Esophagus squamous epithelium (tissue), 5 donors: ENCODE results near the gene TBC1D14. TPM values are rescaled to one million over a fixed set of nuclear protein-coding genes. Genes with fewer than 3 reads are reported as not detected.

Experiments
- DNase-seq: peaks from one replicate; lab custom pipeline; 2025; lab: John Stamatoyannopoulos, UW
- H3K27ac ChIP-seq, 4 donors: fragments of 200-600 bp; sonication (generic); one replicate each; pipeline ENCODE4 v1.5.1; 2016 to 2019; ENCODE audit warnings: mild to moderate bottlenecking in 1 of 4
- H3K27me3 ChIP-seq, 4 donors: fragments of 200-600 bp; sonication (generic); 1 replicate in 3 of 4; 2 replicates in 1 of 4; pipeline versions ENCODE4 v1.5.1 to v1.6.0; 2017 to 2021; ENCODE audit warnings: antibody characterized with exemption in 1 of 4
- H3K36me3 ChIP-seq, 3 donors: fragments of 200-600 bp; sonication (generic); one replicate each; pipeline ENCODE4 v1.5.1; 2016 to 2019
- H3K4me1 ChIP-seq, 3 donors: fragments of 200-600 bp; sonication (generic); one replicate each; pipeline ENCODE4 v1.5.1; 2017 to 2019
- H3K4me3 ChIP-seq, 4 donors: fragments of 200-600 bp; sonication (generic); 1 replicate in 3 of 4; 2 replicates in 1 of 4; pipeline ENCODE4 v1.5.1; 2016 to 2019; ENCODE audit warnings: mild to moderate bottlenecking in 2 of 4, moderate library complexity in 1 of 4
- H3K9me3 ChIP-seq, 3 donors: fragments of 200-600 bp; sonication (generic); one replicate each; pipeline ENCODE4 v1.5.1; 2016 to 2019
- CTCF ChIP-seq, 6 experiments: fragments of 450-650 bp in 4 of 6; fragments of 200-600 bp in 2 of 6; sonication (generic) in 2 of 6; IDR thresholded peaks; one replicate each; pipeline ENCODE4 v1.5.1; 2016 to 2019; ENCODE audit warnings: antibody characterized with exemption in 6 of 6, mild to moderate bottlenecking in 4 of 6, moderate library complexity in 4 of 6
- POLR2A ChIP-seq, 4 donors: fragments of 450-650 bp; IDR thresholded peaks; one replicate each; pipeline ENCODE4 v1.6.1; 2017; ENCODE audit warnings: antibody characterized with exemption in 4 of 4, mild to moderate bottlenecking in 4 of 4, moderate library complexity in 3 of 4
- WGBS, 2 donors: methylation state at CpG; one replicate each; pipeline ENCODE4 v1.1.5; 2018; 5-methylcytosine and 5-hydroxymethylcytosine counted together
- intact Hi-C: fragments of 100-400 bp; cut with DNase I; formaldehyde crosslinking; loops from one replicate; pipeline ENCODE4 v1.15.0; 2022
- total RNA-seq, 4 donors: library from RNA; depleted of rRNA; stranded (reverse); fragments of >200 nt; gene quantifications; one replicate each; pipeline ENCODE4 v1.1.0, GENCODE V29; 2016
- donor health status: DM: yes; HTN: yes; CAD: no.

Gene TBC1D14
- total RNA-seq, 4 donors from 2014 or later, result 28.2 to 50.4 (median 42.1) TPM

- no peak for TF ChIP-seq POLR2A (IDR thresholded peaks at IDR 0.05)
- no peak for TF ChIP-seq CTCF (IDR thresholded peaks at IDR 0.05)
- Histone ChIP-seq H3K4me1 (peaks cover 0 to 29% (median 0%) of the 10 kb centered on the region in 3 donors), H3K4me3 (no peak overlapping the region), H3K27me3 (no peaks in the 10 kb centered on the region), H3K36me3 (no peaks in the 10 kb centered on the region), H3K27ac (peak overlapping the region in 1 of 4 donors; percentile 5), H3K9me3 (no peaks in the 10 kb centered on the region)
- 86 to 94% methylated on average over 3 of the region's 3 CpGs for WGBS, 2 donors
- DNase-seq, result no peak
- intact Hi-C loops, result no loop called here
These were observed 23.3 kb downstream of the TBC1D14 start for GRCh38 chr4:6932918-6933317.

GRCh38 chr4:6933691-6934430, 24.2 kb downstream of the TBC1D14 start:
- no peak for DNase-seq
- no peaks in the 10 kb centered on the region for H3K27me3 ChIP-seq
- no peak for TF ChIP-seq CTCF (IDR thresholded peaks at IDR 0.05)
- TF ChIP-seq POLR2A (IDR thresholded peaks at IDR 0.05), result no peak
- no peaks in the 10 kb centered on the region for H3K9me3 ChIP-seq
- whole genome bisulfite sequencing, 2 donors, result 85 to 93% methylated on average over 9 of the region's 9 CpGs
- no peak overlapping the region for H3K4me3 ChIP-seq
- intact Hi-C loops, result no loop called here
- peaks cover 0 to 34% (median 0%) of the 10 kb centered on the region in 3 donors for H3K4me1 ChIP-seq
- H3K36me3 ChIP-seq, result peaks cover 0 to 3% (median 0%) of the 10 kb centered on the region in 3 donors
- H3K27ac ChIP-seq, result no peak overlapping the region

- H3K36me3 ChIP-seq, result peaks cover 0 to 8% (median 0%) of the 10 kb centered on the region in 3 donors
- WGBS, 2 donors, result 71 to 94% methylated on average over 4 of the region's 4 CpGs
- no peak for DNase-seq
- peaks cover 3 to 32% (median 6%) of the 10 kb centered on the region in 3 donors for H3K4me1 ChIP-seq
- H3K27ac ChIP-seq, result no peak overlapping the region
- TF ChIP-seq CTCF (IDR thresholded peaks at IDR 0.05) (no peak), POLR2A (IDR thresholded peaks at IDR 0.05) (no peak)
- H3K27me3 ChIP-seq, result no peaks in the 10 kb centered on the region
- intact Hi-C loops, result no loop called here
- no peak overlapping the region for H3K4me3 ChIP-seq
- H3K9me3 ChIP-seq, result no peaks in the 10 kb centered on the region
These were observed 26.3 kb downstream of the TBC1D14 start for GRCh38 chr4:6935965-6936364.

- Histone ChIP-seq H3K27ac (peak overlapping the region in 1 of 4 donors; percentile 79), H3K4me3 (no peak overlapping the region), H3K36me3 (peaks cover 0 to 8% (median 0%) of the 10 kb centered on the region in 3 donors), H3K9me3 (no peaks in the 10 kb centered on the region), H3K4me1 (peaks cover 12 to 43% (median 16%) of the 10 kb centered on the region in 3 donors), H3K27me3 (no peaks in the 10 kb centered on the region)
- WGBS, 2 donors, result 75 to 90% methylated on average over 6 of the region's 6 CpGs
- no peak for TF ChIP-seq CTCF (IDR thresholded peaks at IDR 0.05)
- TF ChIP-seq POLR2A (IDR thresholded peaks at IDR 0.05), result no peak
- intact Hi-C loops, result no loop called here
- DNase-seq, result no peak
These were observed 27.6 kb downstream of the TBC1D14 start for GRCh38 chr4:6937201-6937600.

GRCh38 chr4:6937754-6938153, 28.1 kb downstream of the TBC1D14 start:
- Histone ChIP-seq H3K9me3 (no peaks in the 10 kb centered on the region), H3K36me3 (peaks cover 0 to 8% (median 0%) of the 10 kb centered on the region in 3 donors), H3K4me3 (no peak overlapping the region), H3K27ac (peak overlapping the region in 2 of 4 donors; percentile 52 to 79), H3K4me1 (peaks cover 12 to 48% (median 22%) of the 10 kb centered on the region in 3 donors), H3K27me3 (no peaks in the 10 kb centered on the region)
- DNase-seq, result no peak
- TF ChIP-seq POLR2A (IDR thresholded peaks at IDR 0.05) (no peak), CTCF (IDR thresholded peaks at IDR 0.05) (no peak)
- 66 to 73% methylated on average over 11 to 13 of the region's 17 CpGs for WGBS, 2 donors
- intact Hi-C loops, result no loop called here
